Fibroblast of lung (primary cell): ENCODE measurements around the gene FAM170B. TPM values are rescaled to one million over a fixed set of nuclear protein-coding genes. Genes with fewer than 3 reads are reported as not detected.

ENCODE experiments used
- DNase-seq, 2 donors: peaks; one replicate each; pipeline versions ENCODE4 v3.0.0 to v3.0.0-alpha.2; 2010; ENCODE audit warnings: low read depth in 2 of 2
- H2AFZ ChIP-seq: 2 replicates; pipeline ENCODE4 v1.5.1; 2012; ENCODE audit warnings: low read length, control low read depth, inconsistent platforms
- H3K27ac ChIP-seq: 2 replicates; pipeline ENCODE4 v1.5.1; 2011; ENCODE audit warnings: low read length, control low read depth; ENCODE audit not compliant: insufficient read depth
- H3K27me3 ChIP-seq: 2 replicates; pipeline ENCODE4 v1.5.1; 2011; ENCODE audit warnings: mild to moderate bottlenecking, low read length; ENCODE audit not compliant: control insufficient read depth, insufficient read depth
- H3K36me3 ChIP-seq: 2 replicates; pipeline ENCODE4 v1.5.1; 2011; ENCODE audit warnings: low read length; ENCODE audit not compliant: control insufficient read depth, insufficient read depth
- H3K4me1 ChIP-seq: 2 replicates; pipeline ENCODE4 v1.5.1; 2011; ENCODE audit warnings: low read length; ENCODE audit not compliant: control insufficient read depth, insufficient read depth; ENCODE audit errors: extremely low read depth
- H3K4me2 ChIP-seq: 2 replicates; pipeline ENCODE4 v1.5.1; 2011; ENCODE audit warnings: low read length, control low read depth; ENCODE audit not compliant: insufficient read depth; ENCODE audit errors: extremely low read depth
- H3K4me3 ChIP-seq, 4 experiments: fragments of 200-600 bp in 1 of 4; sonication (generic) in 1 of 4; replicated peaks in 1 of 4; 2 replicates each; pipeline ENCODE4 v1.5.1; 2011 to 2016; ENCODE audit warnings: low read length in 4 of 4, low read depth in 3 of 4, mild to moderate bottlenecking in 3 of 4, control low read depth in 2 of 4, inconsistent platforms in 1 of 4, mixed read lengths in 1 of 4; ENCODE audit not compliant: insufficient read depth in 1 of 4; ENCODE audit errors: control extremely low read depth in 1 of 4
- H3K79me2 ChIP-seq: 2 replicates; pipeline ENCODE4 v1.5.1; 2012; ENCODE audit warnings: mild to moderate bottlenecking, low read length, inconsistent platforms; ENCODE audit not compliant: control insufficient read depth, insufficient read depth
- H3K9ac ChIP-seq: 2 replicates; pipeline ENCODE4 v1.5.1; 2011; ENCODE audit warnings: mild to moderate bottlenecking, low read length, control low read depth; ENCODE audit not compliant: insufficient read depth
- H3K9me3 ChIP-seq: 2 replicates; pipeline ENCODE4 v1.5.1; 2012; ENCODE audit warnings: low read depth, low read length; ENCODE audit not compliant: control insufficient read depth, insufficient read depth
- H4K20me1 ChIP-seq: 2 replicates; pipeline ENCODE4 v1.5.1; 2011; ENCODE audit warnings: low read length; ENCODE audit not compliant: control insufficient read depth, insufficient read depth; ENCODE audit errors: extremely low read depth
- EZH2 ChIP-seq: IDR thresholded peaks from 2 replicates; pipeline ENCODE4 v1.5.1; 2012; ENCODE audit warnings: low read length, control low read depth, mild to moderate bottlenecking; ENCODE audit errors: missing control alignments
- polyA plus RNA-seq, 2 donors: library from polyadenylated mRNA; depleted of rRNA in 1 of 2; stranded (reverse) in 1 of 2; unstranded in 1 of 2; fragments of >200 nt; gene quantifications; 2 replicates each; pipeline ENCODE4 v1.2.1, GENCODE V29; 2011 to 2012; ENCODE audit warnings: missing spikeins in 1 of 2
- total RNA-seq: library from RNA; depleted of rRNA; stranded (reverse); fragments of >200 nt; gene quantifications from 2 replicates; pipeline ENCODE4 v1.2.1, GENCODE V29; 2014
- TF ChIP-seq, protein P1 (sequence below), 2 donors: IDR thresholded peaks in 1 of 2; conservative IDR thresholded peaks in 1 of 2; 1 replicate in 1 of 2; 2 replicates in 1 of 2; pipeline ENCODE4 v1.5.1; 2011 to 2012; ENCODE audit warnings: low read length in 2 of 2, control low read depth in 1 of 2, inconsistent platforms in 1 of 2, low read depth in 1 of 2, mild to moderate bottlenecking in 1 of 2

The FAM170B gene
- total and polyA plus RNA-seq, 2 donors (not counting 1 experiment from before 2014, with no cell fraction given), result not detected

DNA sequence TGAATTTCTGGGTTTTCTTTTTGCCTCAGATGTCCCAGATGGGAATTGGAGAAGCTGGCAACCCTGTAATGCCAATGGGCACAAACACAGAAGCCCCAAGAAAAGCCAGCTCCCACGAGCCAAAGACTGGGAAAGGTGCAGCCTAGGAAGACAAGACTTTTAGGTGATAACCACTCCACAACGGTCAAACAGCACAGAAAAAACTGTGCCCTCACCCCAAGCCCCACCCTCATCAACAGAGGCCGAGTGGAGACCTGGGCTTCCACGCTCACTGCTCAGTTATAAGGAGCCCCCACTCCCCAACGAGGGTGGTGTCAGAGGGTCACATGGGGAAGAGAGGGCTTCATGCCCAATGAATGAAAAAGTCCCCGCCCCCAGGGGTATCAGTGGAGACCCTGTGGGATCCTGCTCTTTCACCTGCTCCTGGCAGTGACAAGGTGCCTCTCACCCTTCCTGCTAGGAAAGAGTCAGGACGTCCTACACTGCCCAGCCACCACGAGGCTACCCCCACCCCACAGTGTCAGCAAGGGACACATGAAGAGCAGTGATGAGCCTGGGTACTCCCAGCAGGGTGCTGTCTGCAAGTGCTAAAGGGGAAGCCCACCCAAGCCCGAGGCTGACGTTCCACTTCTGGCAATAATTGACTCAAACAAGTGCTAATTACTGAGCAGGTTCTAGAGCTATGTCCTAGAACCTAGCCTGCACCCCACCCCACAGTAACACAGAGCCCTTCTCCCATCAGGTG is 46.0 kb upstream of the FAM170B start:
- H3K4me2 ChIP-seq, result no peak overlapping the region
- H3K27me3 ChIP-seq, result no peaks in the 10 kb centered on the region
- no peak overlapping the region for H3K27ac ChIP-seq
- no peak overlapping the region for H3K9ac ChIP-seq
- H3K4me3 ChIP-seq, result no peak overlapping the region
- H3K79me2 ChIP-seq, result no peaks in the 10 kb centered on the region
- H3K36me3 ChIP-seq, result no peaks in the 10 kb centered on the region
- DNase-seq, result no peak
- no peaks in the 10 kb centered on the region for H3K9me3 ChIP-seq
- TF ChIP-seq EZH2, result no peak
- TF ChIP-seq, protein P1, sequence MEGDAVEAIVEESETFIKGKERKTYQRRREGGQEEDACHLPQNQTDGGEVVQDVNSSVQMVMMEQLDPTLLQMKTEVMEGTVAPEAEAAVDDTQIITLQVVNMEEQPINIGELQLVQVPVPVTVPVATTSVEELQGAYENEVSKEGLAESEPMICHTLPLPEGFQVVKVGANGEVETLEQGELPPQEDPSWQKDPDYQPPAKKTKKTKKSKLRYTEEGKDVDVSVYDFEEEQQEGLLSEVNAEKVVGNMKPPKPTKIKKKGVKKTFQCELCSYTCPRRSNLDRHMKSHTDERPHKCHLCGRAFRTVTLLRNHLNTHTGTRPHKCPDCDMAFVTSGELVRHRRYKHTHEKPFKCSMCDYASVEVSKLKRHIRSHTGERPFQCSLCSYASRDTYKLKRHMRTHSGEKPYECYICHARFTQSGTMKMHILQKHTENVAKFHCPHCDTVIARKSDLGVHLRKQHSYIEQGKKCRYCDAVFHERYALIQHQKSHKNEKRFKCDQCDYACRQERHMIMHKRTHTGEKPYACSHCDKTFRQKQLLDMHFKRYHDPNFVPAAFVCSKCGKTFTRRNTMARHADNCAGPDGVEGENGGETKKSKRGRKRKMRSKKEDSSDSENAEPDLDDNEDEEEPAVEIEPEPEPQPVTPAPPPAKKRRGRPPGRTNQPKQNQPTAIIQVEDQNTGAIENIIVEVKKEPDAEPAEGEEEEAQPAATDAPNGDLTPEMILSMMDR (conservative IDR thresholded peaks at IDR 0.05 in 1 of 2, IDR thresholded peaks at IDR 0.05 in 1 of 2; ENCODE audit: low read depth in 1 of 2, low read length in 2 of 2), result no peak
- peaks cover 16% of the 10 kb centered on the region for H3K4me1 ChIP-seq
- H4K20me1 ChIP-seq, result no peaks in the 10 kb centered on the region
- no peak overlapping the region for H2AFZ ChIP-seq

DNA sequence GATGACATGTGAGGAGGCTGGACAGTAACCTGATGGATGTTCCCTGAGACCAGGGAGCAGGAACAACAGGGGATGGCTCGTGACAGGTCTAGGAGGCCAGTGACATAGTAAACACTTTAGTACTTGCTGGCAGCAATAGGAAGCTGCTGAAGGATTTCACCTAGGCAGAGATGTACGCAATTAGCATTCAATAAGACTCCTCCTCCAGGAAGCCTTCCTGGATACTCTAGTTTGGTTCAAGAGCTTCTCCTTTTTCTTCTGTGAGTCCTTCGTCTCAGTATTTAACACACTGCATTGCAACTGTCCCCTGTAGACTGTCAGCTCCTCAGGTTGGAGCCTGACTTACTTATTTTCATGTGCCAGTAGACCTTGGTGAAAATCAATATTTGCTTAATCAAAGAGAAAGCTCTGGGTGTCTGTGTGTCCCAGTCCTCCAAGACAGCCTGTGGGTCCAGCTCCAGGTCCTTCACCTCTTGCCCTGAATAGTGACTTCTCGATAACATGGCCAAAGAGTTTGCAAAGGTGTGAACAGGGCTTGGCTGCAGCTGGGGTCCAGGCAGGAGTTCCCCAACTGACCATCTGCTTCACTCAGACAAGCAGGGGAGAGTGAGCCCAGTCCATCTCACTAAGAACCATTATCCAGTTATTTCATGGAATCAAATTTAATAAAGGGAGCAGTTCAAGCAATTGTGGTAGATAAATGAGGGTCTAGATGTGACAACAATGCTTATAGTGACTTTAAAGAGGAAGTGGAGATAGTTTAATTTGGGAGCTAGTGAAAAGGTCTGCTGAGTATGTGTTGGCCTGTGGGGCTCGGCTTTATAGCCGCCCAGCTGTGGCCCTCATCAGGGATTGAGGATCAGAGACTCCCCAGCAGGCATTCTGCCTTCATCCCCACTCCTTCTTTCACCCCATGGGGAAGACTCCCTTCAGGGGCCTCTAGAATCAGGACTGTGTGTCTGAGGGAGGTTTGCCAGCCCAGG is 45.0 kb upstream of the FAM170B start:
- Histone ChIP-seq H3K4me2 (no peak overlapping the region), H2AFZ (no peak overlapping the region), H3K79me2 (no peaks in the 10 kb centered on the region), H3K4me3 (no peak overlapping the region), H3K4me1 (peaks cover 16% of the 10 kb centered on the region), H3K27me3 (no peaks in the 10 kb centered on the region), H3K9me3 (no peaks in the 10 kb centered on the region), H4K20me1 (no peaks in the 10 kb centered on the region), H3K9ac (no peak overlapping the region), H3K27ac (no peak overlapping the region), H3K36me3 (no peaks in the 10 kb centered on the region)
- TF ChIP-seq, protein P1 (conservative IDR thresholded peaks at IDR 0.05 in 1 of 2, IDR thresholded peaks at IDR 0.05 in 1 of 2; ENCODE audit: low read depth in 1 of 2, low read length in 2 of 2), result no peak
- TF ChIP-seq EZH2, result no peak
- DNase-seq, result no peak
